GM06990 (cell line): ENCODE results near the gene GTPBP3.

Source experiments
- DNase-seq: peaks from one replicate; pipeline ENCODE4 v3.0.0-alpha.2; 2011; ENCODE audit not compliant: insufficient read length; ENCODE audit errors: extremely low read depth
- H3K27me3 ChIP-seq: replicated peaks from 2 replicates; pipeline ENCODE4 v1.6.0; 2011; ENCODE audit warnings: low read length; ENCODE audit not compliant: control insufficient read depth, insufficient read depth
- H3K36me3 ChIP-seq: 2 replicates; pipeline ENCODE4 v1.5.1; 2011; ENCODE audit warnings: low read length; ENCODE audit not compliant: control insufficient read depth, insufficient read depth
- H3K4me3 ChIP-seq: replicated peaks from 2 replicates; pipeline ENCODE4 v1.5.1; 2011; ENCODE audit warnings: low read depth, mild to moderate bottlenecking, control low read depth, low read length
- CTCF ChIP-seq: IDR thresholded peaks from 2 replicates; pipeline ENCODE4 v1.5.1; 2011; ENCODE audit warnings: low read length, control low read depth, mild to moderate bottlenecking, inconsistent platforms; ENCODE audit not compliant: insufficient read depth, poor library complexity, severe bottlenecking

The GTPBP3 gene

GRCh38 chr19:17303940-17304267 lies 33.4 kb upstream of the GTPBP3 start:
- TF ChIP-seq CTCF: no peak
- Histone ChIP-seq H3K4me3 (no peak overlapping the region), H3K36me3 (peaks cover 2% of the 10 kb centered on the region; the same call in 1 of the 2 replicates), H3K27me3 (no peaks in the 10 kb centered on the region)
- no peak for DNase-seq

- no peak for TF ChIP-seq CTCF
- H3K4me3 ChIP-seq: no peak overlapping the region
These were observed 32.8 kb upstream of the GTPBP3 start for GRCh38 chr19:17304386-17305215.

GRCh38 chr19:17305216-17305516 lies 32.2 kb upstream of the GTPBP3 start:
- no peaks in the 10 kb centered on the region for H3K27me3 ChIP-seq
- peak overlapping the region; percentile 82 for H3K4me3 ChIP-seq
- DNase-seq: no peak
- TF ChIP-seq CTCF: no peak
- peaks cover 2% of the 10 kb centered on the region; the same call in 1 of the 2 replicates for H3K36me3 ChIP-seq

More at GRCh38 chr19:17304386-17305215, 32.8 kb upstream of the GTPBP3 start:
- peaks cover 2% of the 10 kb centered on the region; the same call in 1 of the 2 replicates for H3K36me3 ChIP-seq
- DNase-seq: no peak
- H3K27me3 ChIP-seq: no peaks in the 10 kb centered on the region

GRCh38 chr19:17305517-17306284 lies 31.7 kb upstream of the GTPBP3 start, which contains the start of gene MRPL34:
MRPL34 (plus strand) TSS chr19:17305872; CDS start chr19:17305893, 21 bp downstream.
- H3K4me3 ChIP-seq: peak within 1 kb of the TSS; percentile 82
- DNase-seq: peak; percentile 99
- TF ChIP-seq CTCF: peak; percentile 87
- peaks cover 2% of the 10 kb centered on the region; the same call in 1 of the 2 replicates for H3K36me3 ChIP-seq
- no peaks in the 10 kb centered on the region for H3K27me3 ChIP-seq

GRCh38 chr19:17306285-17306714 lies 31.1 kb upstream of the GTPBP3 start:
- peak overlapping the region; percentile 82 for H3K4me3 ChIP-seq
- TF ChIP-seq CTCF: no peak
- no peaks in the 10 kb centered on the region for H3K27me3 ChIP-seq
- DNase-seq: no peak
- H3K36me3 ChIP-seq: peaks cover 1% of the 10 kb centered on the region
